HepG2 (cell line): ENCODE measurements around the gene PPFIA4. TPM values are rescaled to one million over a fixed set of nuclear protein-coding genes. Genes with fewer than 3 reads are reported as not detected.
A peak's percentile ranks its signal among the peaks of the same experiment; 100 is the strongest.

ENCODE experiments used
- ATAC-seq: fragments of 200-7000 bp; cut with Tn5 transposase; 3 replicates; pipeline ENCODE4 v1.9.1; 2020; ENCODE audit warnings: mild to moderate bottlenecking, moderate library complexity
- BruUV-seq: library from RNA; stranded (reverse); fragments of 400-500 nt; replicated peaks from 2 replicates; lab custom pipeline; 2021; lab: Mats Ljungman, UMichigan
- CTCF ChIA-PET: fragments of 300-600 bp; formaldehyde crosslinking; extraction: SDS; loops from one replicate; lab custom pipeline; 2021; ENCODE audit warnings: low total read pairs, inconsistent platforms, low intra/inter-chr PET ratio; lab: Yijun Ruan, JAX
- POLR2A ChIA-PET: fragments of 350-600 bp; sonication (Branson Sonifier 250); formaldehyde crosslinking; loops from one replicate; lab custom pipeline; 2020; ENCODE audit warnings: antibody characterized with exemption, inconsistent platforms; lab: Yijun Ruan, JAX
- DNase-seq: peaks from one replicate; pipeline ENCODE4 v3.0.0-alpha.2; 2015; ENCODE audit warnings: low spot score
- FAIRE-seq: peaks from 3 replicates; lab custom pipeline; 2011; peaks lifted over from hg19 to GRCh38; lab: Jason Lieb, UNC
- H2AFZ ChIP-seq: one replicate; pipeline ENCODE4 v1.6.1; 2011; ENCODE audit warnings: low read length, inconsistent platforms
- H3K27ac ChIP-seq: fragments of 300-600 bp; 3 replicates; pipeline ENCODE4 v1.8.0; 2011; ENCODE audit warnings: mixed run types, mild to moderate bottlenecking, mixed read lengths, low read length, inconsistent platforms; ENCODE audit not compliant: insufficient read depth; ENCODE audit errors: extremely low read length
- H3K27me3 ChIP-seq, 2 experiments: fragments of 200-600 bp in 1 of 2; 2 replicates in 1 of 2; 3 replicates in 1 of 2; pipeline versions ENCODE4 v1.6.0 to v1.8.0; 2011; ENCODE audit warnings: low read length in 2 of 2, mild to moderate bottlenecking in 2 of 2, moderate library complexity in 2 of 2, inconsistent platforms in 1 of 2; ENCODE audit not compliant: insufficient read depth in 2 of 2, control insufficient read depth in 1 of 2
- H3K36me3 ChIP-seq, 2 experiments: fragments of 200-600 bp in 1 of 2; replicated peaks in 1 of 2; 2 replicates in 1 of 2; 3 replicates in 1 of 2; pipeline versions ENCODE4 v1.5.1 to v1.8.0; 2011; ENCODE audit warnings: low read length in 2 of 2, inconsistent platforms in 1 of 2; ENCODE audit not compliant: insufficient read depth in 2 of 2, control insufficient read depth in 1 of 2
- H3K4me1 ChIP-seq: 2 replicates; pipeline ENCODE4 v1.5.1; 2012; ENCODE audit warnings: low read length, inconsistent platforms; ENCODE audit not compliant: insufficient read depth
- H3K4me2 ChIP-seq: 2 replicates; pipeline ENCODE4 v1.6.0; 2011; ENCODE audit warnings: low read depth, low read length, inconsistent platforms
- H3K4me3 ChIP-seq, 3 experiments: fragments of 200-600 bp in 1 of 3; sonication (generic), shearing (Covaris generic) in 1 of 3; replicated peaks in 1 of 3; 2 replicates each; pipeline ENCODE4 v1.5.1; 2011 to 2016; ENCODE audit warnings: low read length in 3 of 3, inconsistent platforms in 2 of 3, low read depth in 2 of 3, mild to moderate bottlenecking in 2 of 3, control low read depth in 1 of 3, mixed read lengths in 1 of 3; ENCODE audit not compliant: insufficient read depth in 1 of 3
- H3K79me2 ChIP-seq: one replicate; pipeline ENCODE4 v1.6.1; 2011; ENCODE audit warnings: low read length, inconsistent platforms; ENCODE audit not compliant: insufficient read depth
- H3K9ac ChIP-seq: 2 replicates; pipeline ENCODE4 v1.6.0; 2011; ENCODE audit warnings: mild to moderate bottlenecking, low read depth, low read length, inconsistent platforms; ENCODE audit not compliant: insufficient read depth
- H3K9me3 ChIP-seq: 2 replicates; pipeline ENCODE4 v1.5.1; 2012; ENCODE audit warnings: mild to moderate bottlenecking, low read length
- H4K20me1 ChIP-seq: 2 replicates; pipeline ENCODE4 v1.6.0; 2011; ENCODE audit warnings: inconsistent platforms, mild to moderate bottlenecking, low read length, moderate library complexity; ENCODE audit not compliant: insufficient read depth
- ATAD3A ChIP-seq: sonication (generic); formaldehyde crosslinking; IDR thresholded peaks from 2 replicates; pipeline ENCODE4 v1.4.0; 2020; ENCODE audit warnings: missing genetic modification reagents
- MAFF ChIP-seq: IDR thresholded peaks from 2 replicates; pipeline ENCODE4 v1.6.1; 2011; ENCODE audit warnings: low read depth, low read length, improper control_type of control experiment
- MAFK ChIP-seq, 2 experiments: IDR thresholded peaks in 1 of 2; conservative IDR thresholded peaks in 1 of 2; 2 replicates each; pipeline ENCODE4 v1.6.1; 2011; ENCODE audit warnings: improper control_type of control experiment in 2 of 2, low read length in 2 of 2
- NKX3-1 ChIP-seq: sonication (generic); formaldehyde crosslinking; IDR thresholded peaks from 2 replicates; pipeline ENCODE4 v1.5.0; 2020; ENCODE audit warnings: missing genetic modification reagents
- PHF8 ChIP-seq: sonication (generic); formaldehyde crosslinking; IDR thresholded peaks from 2 replicates; pipeline ENCODE4 v1.5.0; 2020; ENCODE audit warnings: missing genetic modification reagents
- ZBTB1 ChIP-seq: sonication (generic); formaldehyde crosslinking; IDR thresholded peaks from 2 replicates; pipeline ENCODE4 v1.4.0; 2020; ENCODE audit warnings: missing genetic modification reagents, borderline replicate concordance
- ZNF331 ChIP-seq: sonication (generic); formaldehyde crosslinking; IDR thresholded peaks from 2 replicates; pipeline ENCODE4 v1.4.0; 2020; ENCODE audit warnings: missing genetic modification reagents
- ZNF775 ChIP-seq: sonication (generic); formaldehyde crosslinking; IDR thresholded peaks from 2 replicates; pipeline ENCODE4 v1.4.0; 2020; ENCODE audit warnings: missing genetic modification reagents, mild to moderate bottlenecking, moderate library complexity, borderline replicate concordance
- WGBS: methylation state at CpG from one replicate; pipeline ENCODE4 v1.1.6; 2017; ENCODE audit warnings: low lambda C conversion rate; 5-methylcytosine and 5-hydroxymethylcytosine counted together
- in situ Hi-C: cut with HindIII; loops from 2 replicates; pipeline ENCODE4 v1.10.0; 2017; ENCODE audit warnings: low pct_unique_long_range_greater_than_20kb; ENCODE audit not compliant: extremely low pct_ligation_motif_present
- intact Hi-C: fragments of 100-400 bp; cut with micrococcal nuclease; formaldehyde crosslinking; loops from one replicate; pipeline ENCODE4 v1.10.0; 2022; ENCODE audit not compliant: unreplicated experiment
- polyA plus RNA-seq, 8 experiments: library from polyadenylated mRNA; depleted of rRNA in 3 of 8; stranded (reverse) in 7 of 8; unstranded in 1 of 8; fragments of >200 nt; fragmentation: Illumina TruSeq in 4 of 8; extraction: Trizol in 4 of 8; gene quantifications; 2 replicates each; pipeline versions ENCODE4 v1.2.1 to v1.2.3, GENCODE V29; 2011 to 2016; ENCODE audit warnings: low read depth in 4 of 8, missing spikeins in 1 of 8, mixed read lengths in 1 of 8; ENCODE audit not compliant: insufficient read depth in 1 of 8
- total RNA-seq, 5 experiments: library from RNA; depleted of rRNA; stranded (reverse); fragments of >200 nt; fragmentation: Illumina TruSeq; extraction: Trizol; gene quantifications; 2 replicates each; pipeline ENCODE4 v1.2.3, GENCODE V29; 2016; ENCODE audit warnings: low read depth in 1 of 5
- TF ChIP-seq, protein P1 (sequence below): sonication (generic); formaldehyde crosslinking; IDR thresholded peaks from 2 replicates; pipeline ENCODE4 v1.8.1; 2023; ENCODE audit warnings: mild to moderate bottlenecking, moderate library complexity, missing genetic modification reagents
- TF ChIP-seq, protein P2 (sequence below): sonication (generic); formaldehyde crosslinking; IDR thresholded peaks from 2 replicates; pipeline ENCODE4 v1.8.0; 2022; ENCODE audit warnings: missing genetic modification reagents, mild to moderate bottlenecking, moderate library complexity, borderline replicate concordance
- TF ChIP-seq, protein P3 (sequence below): sonication (generic); IDR thresholded peaks from 2 replicates; pipeline ENCODE4 v1.6.1; 2016; ENCODE audit warnings: low read depth, borderline replicate concordance

The PPFIA4 gene
- total and polyA plus RNA-seq, 2 of the 13 experiments (the other 11 are each of a cell fraction or from before 2014, with no cell fraction given), result 6.4 TPM; not detected in 1

DNA sequence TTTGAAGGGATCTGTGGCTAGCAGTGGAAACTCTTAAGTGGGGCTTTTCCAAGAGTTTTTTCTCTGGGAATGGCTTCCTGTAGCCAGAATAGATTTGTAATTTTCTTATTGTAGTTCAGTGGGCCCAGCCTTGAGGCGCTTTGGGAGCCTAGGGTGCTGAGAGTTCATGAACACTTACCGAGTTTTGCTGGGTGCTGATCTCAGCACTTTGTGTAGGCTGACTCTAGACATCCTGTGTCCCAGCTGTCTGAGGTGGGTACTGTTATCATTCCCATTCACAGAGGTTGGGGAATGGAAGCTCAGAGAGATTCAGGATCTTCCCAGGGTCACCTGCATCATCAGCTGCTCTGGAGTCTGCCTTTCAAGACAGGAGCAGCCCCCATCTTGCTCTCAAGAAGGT lies 7.0 kb downstream of the PPFIA4 start:
- Histone ChIP-seq H2AFZ (no peak overlapping the region), H4K20me1 (0 out of 2 replicates have a peak, but pooled peaks cover 2% of the 10 kb centered on the region), H3K36me3 (no peaks in the 10 kb centered on the region), H3K27ac (no peak overlapping the region), H3K4me1 (peaks cover 10% of the 10 kb centered on the region), H3K9ac (no peak overlapping the region), H3K27me3 (peaks cover 2 to 31% of the 10 kb centered on the region in 2 experiments; a peak in 3 of 5 replicates), H3K4me2 (no peak overlapping the region), H3K4me3 (no peak overlapping the region), H3K79me2 (no peaks in the 10 kb centered on the region), H3K9me3 (no peaks in the 10 kb centered on the region)
- ChIA-PET POLR2A (no interaction called here), CTCF (no interaction called here)
- intact Hi-C loops (no loop called here), in situ Hi-C loops (no loop called here)
- FAIRE-seq, result no peak
- no peak for DNase-seq
- ATAC-seq, result no peak
- TF ChIP-seq MAFK (conservative IDR thresholded peaks at IDR 0.05 in 1 of 2, IDR thresholded peaks at IDR 0.05 in 1 of 2; ENCODE audit: low read length in 2 of 2) (peak; percentile 76 to 86), ATAD3A (CRISPR knock-in tag) (no peak), PHF8 (CRISPR knock-in tag) (no peak), MAFF (peak; percentile 69)
- TF ChIP-seq, protein P1, sequence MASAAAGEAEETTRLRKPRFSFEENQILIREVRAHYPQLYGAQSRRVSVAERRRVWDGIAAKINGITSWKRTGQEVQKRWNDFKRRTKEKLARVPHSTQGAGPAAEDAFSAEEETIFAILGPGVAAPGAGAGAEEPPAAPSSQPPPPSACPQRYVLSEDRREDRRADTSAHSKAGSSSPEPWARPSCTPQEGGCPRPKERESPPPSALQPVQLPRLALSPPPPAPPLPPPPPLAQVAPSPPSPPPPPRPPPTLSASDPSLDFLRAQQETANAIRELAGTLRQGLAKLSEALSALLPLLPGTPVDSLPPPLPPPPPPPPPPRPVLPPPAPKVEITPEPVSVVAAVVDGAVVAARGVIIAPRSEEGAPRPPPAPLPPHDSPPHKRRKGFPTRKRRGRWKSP (CRISPR knock-in tag), result no peak
- 21% methylated on average over 2 of the region's 2 CpGs for WGBS
- BruUV-seq, result no TSS peak

DNA sequence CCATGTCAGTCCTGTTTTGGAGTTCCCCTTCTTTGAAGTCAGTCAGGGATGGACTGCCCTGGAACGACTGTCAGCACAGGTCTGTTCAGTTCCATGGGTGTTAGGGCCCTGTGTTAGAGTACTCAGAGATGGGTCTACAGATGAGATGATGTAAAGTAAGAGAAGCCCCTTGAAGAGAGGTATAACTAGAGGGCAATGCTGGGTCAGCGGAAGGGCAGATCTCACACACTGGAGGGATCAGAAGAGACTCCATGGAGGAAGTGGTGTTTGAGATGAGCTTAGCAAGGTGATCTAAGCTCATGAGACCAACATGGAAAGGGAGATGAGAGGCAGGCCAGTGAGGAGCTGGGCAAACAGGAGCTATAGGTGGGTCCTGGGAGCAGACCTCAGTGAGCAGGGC lies 7.6 kb downstream of the PPFIA4 start:
- Histone ChIP-seq H2AFZ (no peak overlapping the region), H3K4me2 (no peak overlapping the region), H3K4me3 (no peak overlapping the region), H3K27ac (no peak overlapping the region), H3K9ac (no peak overlapping the region), H3K9me3 (no peaks in the 10 kb centered on the region), H3K36me3 (no peaks in the 10 kb centered on the region), H4K20me1 (peaks cover 2% of the 10 kb centered on the region; the same call in 1 of the 2 replicates), H3K27me3 (peaks cover 2 to 29% of the 10 kb centered on the region in 2 experiments; a peak in 3 of 5 replicates), H3K79me2 (no peaks in the 10 kb centered on the region), H3K4me1 (peaks cover 4% of the 10 kb centered on the region)
- intact Hi-C loops (no loop called here), in situ Hi-C loops (no loop called here)
- FAIRE-seq (no peak), DNase-seq (no peak), ATAC-seq (no peak)
- ChIA-PET CTCF (no interaction called here), POLR2A (no interaction called here)
- no TSS peak for BruUV-seq
- WGBS, result 48% methylated on average over 2 of the region's 2 CpGs
- no peak for TF ChIP-seq ZNF331 (CRISPR knock-in tag)
- TF ChIP-seq ZNF775 (CRISPR knock-in tag), result no peak
- TF ChIP-seq ZBTB1 (CRISPR knock-in tag), result no peak
- TF ChIP-seq, protein P2, sequence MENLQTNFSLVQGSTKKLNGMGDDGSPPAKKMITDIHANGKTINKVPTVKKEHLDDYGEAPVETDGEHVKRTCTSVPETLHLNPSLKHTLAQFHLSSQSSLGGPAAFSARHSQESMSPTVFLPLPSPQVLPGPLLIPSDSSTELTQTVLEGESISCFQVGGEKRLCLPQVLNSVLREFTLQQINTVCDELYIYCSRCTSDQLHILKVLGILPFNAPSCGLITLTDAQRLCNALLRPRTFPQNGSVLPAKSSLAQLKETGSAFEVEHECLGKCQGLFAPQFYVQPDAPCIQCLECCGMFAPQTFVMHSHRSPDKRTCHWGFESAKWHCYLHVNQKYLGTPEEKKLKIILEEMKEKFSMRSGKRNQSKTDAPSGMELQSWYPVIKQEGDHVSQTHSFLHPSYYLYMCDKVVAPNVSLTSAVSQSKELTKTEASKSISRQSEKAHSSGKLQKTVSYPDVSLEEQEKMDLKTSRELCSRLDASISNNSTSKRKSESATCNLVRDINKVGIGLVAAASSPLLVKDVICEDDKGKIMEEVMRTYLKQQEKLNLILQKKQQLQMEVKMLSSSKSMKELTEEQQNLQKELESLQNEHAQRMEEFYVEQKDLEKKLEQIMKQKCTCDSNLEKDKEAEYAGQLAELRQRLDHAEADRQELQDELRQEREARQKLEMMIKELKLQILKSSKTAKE, result no peak
- TF ChIP-seq, protein P3, sequence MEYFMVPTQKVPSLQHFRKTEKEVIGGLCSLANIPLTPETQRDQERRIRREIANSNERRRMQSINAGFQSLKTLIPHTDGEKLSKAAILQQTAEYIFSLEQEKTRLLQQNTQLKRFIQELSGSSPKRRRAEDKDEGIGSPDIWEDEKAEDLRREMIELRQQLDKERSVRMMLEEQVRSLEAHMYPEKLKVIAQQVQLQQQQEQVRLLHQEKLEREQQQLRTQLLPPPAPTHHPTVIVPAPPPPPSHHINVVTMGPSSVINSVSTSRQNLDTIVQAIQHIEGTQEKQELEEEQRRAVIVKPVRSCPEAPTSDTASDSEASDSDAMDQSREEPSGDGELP, result no peak
- no peak for TF ChIP-seq NKX3-1 (CRISPR knock-in tag)
